DND-41 (cell line): ENCODE measurements around the gene SPOCK2.

Source experiments
- ATAC-seq: fragments of 200-7000 bp; cut with Tn5 transposase; 3 replicates; pipeline ENCODE4 v1.9.1; 2021; ENCODE audit warnings: low read depth; ENCODE audit not compliant: insufficient read depth
- DNase-seq: peaks from one replicate; pipeline ENCODE4 v3.0.0-alpha.2; 2020
- H2AFZ ChIP-seq: 2 replicates; pipeline ENCODE4 v1.6.0; 2012; ENCODE audit warnings: low read depth, low read length
- H3K27ac ChIP-seq: 2 replicates; pipeline ENCODE4 v1.5.1; 2012; ENCODE audit warnings: low read length, inconsistent platforms
- H3K27me3 ChIP-seq: fragments of 200-600 bp; sonication (generic); 2 replicates; pipeline ENCODE4 v1.6.0; 2012; ENCODE audit warnings: low read length, mild to moderate bottlenecking, inconsistent platforms; ENCODE audit not compliant: insufficient read depth, poor library complexity
- H3K36me3 ChIP-seq: 2 replicates; pipeline ENCODE4 v1.5.1; 2012; ENCODE audit warnings: low read length, inconsistent platforms; ENCODE audit not compliant: insufficient read depth
- H3K4me1 ChIP-seq: 2 replicates; pipeline ENCODE4 v1.5.1; 2012; ENCODE audit warnings: mild to moderate bottlenecking, low read length; ENCODE audit not compliant: insufficient read depth
- H3K4me2 ChIP-seq: 2 replicates; pipeline ENCODE4 v1.6.0; 2012; ENCODE audit warnings: mild to moderate bottlenecking, moderate library complexity, low read length, inconsistent platforms; ENCODE audit not compliant: insufficient read depth
- H3K4me3 ChIP-seq, 2 experiments: fragments of 200-600 bp in 1 of 2; shearing (Covaris generic) in 1 of 2; 2 replicates each; pipeline ENCODE4 v1.5.1; 2012 to 2016; ENCODE audit warnings: inconsistent platforms in 2 of 2, low read length in 2 of 2, mild to moderate bottlenecking in 2 of 2, low read depth in 1 of 2, moderate library complexity in 1 of 2
- H3K79me2 ChIP-seq: 2 replicates; pipeline ENCODE4 v1.6.0; 2012; ENCODE audit warnings: low read length, inconsistent platforms; ENCODE audit not compliant: insufficient read depth
- H3K9ac ChIP-seq: 2 replicates; pipeline ENCODE4 v1.6.0; 2012; ENCODE audit warnings: low read depth, mild to moderate bottlenecking, inconsistent platforms, low read length, moderate library complexity
- H3K9me3 ChIP-seq: 2 replicates; pipeline ENCODE4 v1.5.1; 2012; ENCODE audit warnings: low read length, moderate library complexity, mild to moderate bottlenecking, inconsistent platforms; ENCODE audit not compliant: insufficient read depth, severe bottlenecking
- H4K20me1 ChIP-seq: 2 replicates; pipeline ENCODE4 v1.6.0; 2012; ENCODE audit warnings: low read length; ENCODE audit not compliant: insufficient read depth
- CTCF ChIP-seq: IDR thresholded peaks from 2 replicates; pipeline ENCODE4 v1.5.1; 2012; ENCODE audit warnings: borderline replicate concordance, low read length, moderate library complexity, mild to moderate bottlenecking; ENCODE audit not compliant: poor library complexity, severe bottlenecking; ENCODE audit errors: extremely low read depth
- EZH2 ChIP-seq: IDR thresholded peaks from 3 replicates; pipeline ENCODE4 v1.6.1; 2012; ENCODE audit warnings: borderline replicate concordance, low read depth, mild to moderate bottlenecking, moderate library complexity, low read length, inconsistent platforms; ENCODE audit not compliant: severe bottlenecking

Gene SPOCK2

GRCh38 chr10:72105098-72105475, 16.7 kb upstream of the SPOCK2 start:
- Histone ChIP-seq H3K27ac (peak overlapping the region; percentile 92), H3K4me3 (no peak overlapping the region), H3K36me3 (peaks cover 18% of the 10 kb centered on the region), H3K4me2 (no peak overlapping the region), H3K4me1 (peaks cover 55% of the 10 kb centered on the region), H3K9me3 (no peaks in the 10 kb centered on the region), H3K79me2 (no peaks in the 10 kb centered on the region), H3K9ac (no peak overlapping the region), H2AFZ (no peak overlapping the region), H4K20me1 (no peaks in the 10 kb centered on the region), H3K27me3 (no peaks in the 10 kb centered on the region)
- TF ChIP-seq CTCF (no peak), EZH2 (no peak)
- no peak for ATAC-seq
- DNase-seq: no peak

GRCh38 chr10:72104472-72105097, 16.2 kb upstream of the SPOCK2 start:
- no peak for ATAC-seq
- H3K36me3 ChIP-seq: peaks cover 18% of the 10 kb centered on the region
- H3K79me2 ChIP-seq: no peaks in the 10 kb centered on the region
- peaks cover 50% of the 10 kb centered on the region for H3K4me1 ChIP-seq
- H3K9ac ChIP-seq: no peak overlapping the region
- H3K9me3 ChIP-seq: no peaks in the 10 kb centered on the region
- TF ChIP-seq CTCF: no peak
- no peak for TF ChIP-seq EZH2
- DNase-seq: no peak
- no peaks in the 10 kb centered on the region for H4K20me1 ChIP-seq
- H3K27me3 ChIP-seq: no peaks in the 10 kb centered on the region
- H3K4me3 ChIP-seq: no peak overlapping the region
- H3K4me2 ChIP-seq: no peak overlapping the region
- peak overlapping the region; percentile 92 for H3K27ac ChIP-seq
- H2AFZ ChIP-seq: no peak overlapping the region

- no peak for TF ChIP-seq EZH2
- no peak for TF ChIP-seq CTCF
- H3K9me3 ChIP-seq: no peaks in the 10 kb centered on the region
- H3K4me3 ChIP-seq: no peak overlapping the region
- peaks cover 37% of the 10 kb centered on the region for H3K36me3 ChIP-seq
- no peaks in the 10 kb centered on the region for H3K4me1 ChIP-seq
- H4K20me1 ChIP-seq: no peaks in the 10 kb centered on the region
- DNase-seq: no peak
- H3K27ac ChIP-seq: no peak overlapping the region
- no peak overlapping the region for H3K4me2 ChIP-seq
- H3K79me2 ChIP-seq: no peaks in the 10 kb centered on the region
- ATAC-seq: no peak
- H3K9ac ChIP-seq: no peak overlapping the region
- H2AFZ ChIP-seq: no peak overlapping the region
- H3K27me3 ChIP-seq: no peaks in the 10 kb centered on the region
Measured at GRCh38 chr10:72099600-72099921, 11.2 kb upstream of the SPOCK2 start.
